Measurements from ENCODE around the gene DOC2B. TPM values are rescaled to one million over a fixed set of nuclear protein-coding genes. Genes with fewer than 3 reads are reported as not detected.

DOC2B gene
- total and polyA plus RNA-seq, 2 of the 8 experiments (the other 6 are each of a cell fraction or from before 2014, with no cell fraction given): 1.3 to 3.3 TPM

GRCh38 chr17:165939-166338 lies 15.5 kb downstream of the DOC2B start (continued):
- TF ChIP-seq CHD7 (IDR thresholded peaks at IDR 0.05; ENCODE audit: insufficient replicate concordance, low read length) (no peak), POLR2AphosphoS5 (IDR thresholded peaks at IDR 0.05; ENCODE audit: low read depth, low read length) (no peak), RBBP5 (IDR thresholded peaks at IDR 0.05; ENCODE audit: borderline replicate concordance, low read depth, low read length) (no peak), TBP (IDR thresholded peaks at IDR 0.05; ENCODE audit: low read depth, low read length) (no peak), POLR2A (IDR thresholded peaks at IDR 0.05; ENCODE audit: control extremely low read depth in 1 of 2, low read depth in 2 of 2, low read length in 2 of 2) (no peak), SP4 (IDR thresholded peaks at IDR 0.05; ENCODE audit: low read length) (no peak), SIX5 (IDR thresholded peaks at IDR 0.05; ENCODE audit: low read depth, low read length) (no peak), CREB1 (IDR thresholded peaks at IDR 0.05) (no peak)

Measured in H1 (cell line).